Stimulated activated CD4-positive, alpha-beta T cell treated with anti-CD3 and anti-CD28 coated beads, Interleukin-4, amount 100 ng/mL, for 1 hour (primary cell): Measurements from ENCODE around the gene CGB7.
"Not testable (repeated sequence)": the region's sequence is repeated elsewhere in the genome, so short reads cannot be mapped to it uniquely, and the experiment has no call there.

Experiments used
- DNase-seq: peaks from one replicate; pipeline ENCODE4 v3.0.0-alpha.2; 2020

Gene CGB7

DNA sequence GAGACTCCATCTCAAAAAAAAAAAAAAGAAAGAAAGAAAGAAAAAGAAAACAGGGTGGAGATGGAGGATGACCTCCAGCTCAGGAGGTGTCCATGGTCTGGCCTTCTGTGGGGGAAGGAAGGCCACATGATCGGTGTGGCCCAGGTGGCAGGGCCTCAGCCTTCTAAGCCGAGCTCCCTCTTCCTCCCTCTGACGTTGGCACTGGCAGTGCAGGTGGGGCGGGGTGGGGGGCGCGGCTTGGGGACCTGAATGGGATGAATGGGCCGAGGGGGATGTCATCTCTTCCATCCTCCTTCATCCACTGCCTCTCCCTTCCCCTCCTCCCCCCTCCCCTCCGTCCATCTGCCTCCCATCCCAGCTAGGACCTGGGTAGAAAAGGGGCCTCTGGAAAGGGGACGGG lies 17.8 kb downstream of the CGB7 start:
- not testable (repeated sequence) for DNase-seq

DNA sequence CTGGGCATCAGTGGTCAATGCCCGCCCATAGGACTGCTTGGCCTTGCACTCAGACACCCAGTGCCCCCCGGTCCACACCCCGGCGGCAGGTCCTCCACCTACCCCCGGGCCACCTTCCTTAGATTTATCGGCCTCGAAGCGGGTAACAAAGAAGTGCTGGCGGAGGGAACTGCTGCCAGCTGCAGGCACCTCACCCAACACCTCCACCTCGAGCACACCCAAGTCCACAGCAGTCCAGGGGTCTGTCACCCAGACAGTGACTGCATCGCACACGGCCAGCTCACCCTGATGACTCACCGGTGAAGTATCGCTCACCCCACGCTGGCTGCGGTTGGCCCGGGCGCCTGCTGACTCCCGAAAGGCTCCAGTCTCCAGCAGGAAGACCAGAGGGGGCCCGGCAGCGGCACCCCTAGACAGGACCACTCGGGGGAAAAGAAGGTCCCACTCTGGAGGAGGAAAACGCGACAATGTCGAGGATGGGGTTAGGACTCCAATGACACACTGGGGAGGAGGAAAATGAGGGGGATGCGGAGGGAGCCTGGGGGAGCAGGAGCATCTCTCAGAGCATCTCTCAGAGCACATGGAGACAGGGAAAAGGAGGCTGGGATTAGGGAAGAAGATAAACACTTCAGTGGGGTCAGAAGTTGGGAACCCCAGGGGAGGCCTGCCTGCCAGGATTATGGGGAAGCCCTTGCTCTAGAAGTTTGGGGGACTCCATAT lies 18.8 kb downstream of the CGB7 start:
- not testable (repeated sequence) for DNase-seq

DNA sequence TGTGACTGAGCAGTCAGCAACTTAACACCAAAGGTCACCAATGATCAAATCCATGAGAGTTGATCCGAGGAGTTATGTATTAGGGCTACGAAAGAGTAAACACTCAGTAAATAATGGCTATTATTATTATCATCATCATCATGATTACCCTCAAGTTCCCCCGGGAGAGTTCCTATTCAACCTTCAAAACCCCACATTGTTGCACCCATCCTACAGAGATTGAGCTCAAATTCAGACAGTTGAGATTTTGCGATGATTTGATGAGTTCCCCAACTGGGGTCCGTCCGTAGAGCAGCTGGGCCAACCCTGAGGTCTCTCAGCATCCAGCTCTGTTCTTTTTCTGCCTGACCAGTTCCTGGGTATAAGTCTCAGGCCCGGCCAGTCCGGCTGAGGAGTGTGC lies 19.4 kb downstream of the CGB7 start:
- DNase-seq: not testable (repeated sequence)

DNA sequence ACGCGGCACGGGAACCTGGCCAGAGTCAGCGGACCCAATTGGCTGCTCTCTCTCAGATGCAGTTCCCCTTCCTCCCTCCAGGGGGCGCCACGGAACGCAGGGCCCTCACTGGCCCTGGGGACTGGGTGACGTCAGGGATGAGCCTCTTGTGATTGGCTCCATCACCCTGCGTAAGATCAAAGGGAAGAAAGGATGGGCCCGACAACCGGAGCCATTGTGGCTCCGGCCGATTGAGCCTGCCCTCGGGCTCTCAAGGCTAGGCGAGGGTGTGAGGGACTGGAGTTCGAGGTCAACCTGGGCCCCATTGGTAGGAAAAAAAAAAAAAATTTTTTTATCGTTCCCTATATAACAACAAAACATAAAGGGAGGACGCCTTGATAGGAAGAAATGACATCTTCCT lies 20.7 kb downstream of the CGB7 start, which contains the start of gene CGB1:
Gene CGB1 (minus strand): TSS at position 81 of the 400 bp plus-strand sequence. CDS start 184 bp downstream, outside the sequence.
- peak; percentile 41 for DNase-seq

DNA sequence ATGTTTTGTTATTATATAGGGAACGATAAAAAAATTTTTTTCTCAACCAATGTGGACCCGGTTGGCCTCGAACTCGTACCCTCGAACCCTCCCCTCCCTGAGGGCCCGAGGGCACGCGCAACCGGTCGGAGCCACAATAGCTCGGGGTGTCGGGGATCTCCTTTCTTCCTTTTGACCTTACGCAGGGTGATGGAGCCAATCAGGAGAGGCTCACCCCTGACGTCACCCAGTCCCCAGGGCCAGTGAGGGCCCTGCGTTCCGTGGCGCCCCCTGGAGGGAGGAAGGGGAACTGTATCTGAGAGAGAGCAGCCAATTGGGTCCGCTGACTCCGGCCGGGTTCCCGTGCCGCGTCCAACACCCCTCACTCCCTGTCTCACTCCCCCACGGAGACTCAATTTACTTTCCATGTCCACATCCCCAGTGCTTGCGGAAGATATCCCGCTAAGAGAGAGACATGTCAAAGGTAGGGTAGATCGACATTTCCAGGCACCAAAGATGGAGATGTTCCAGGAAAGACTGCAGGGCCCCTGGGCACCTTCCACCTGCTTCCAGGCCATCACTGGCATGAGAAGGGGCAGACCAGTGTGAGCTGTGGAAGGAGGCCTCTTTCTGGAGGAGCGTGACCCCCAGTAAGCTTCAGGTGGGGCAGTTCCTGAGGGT lies 25.8 kb downstream of the CGB7 start, which contains the start of gene CGB2:
Gene CGB2 (plus strand): TSS at position 249 of the 660 bp plus-strand sequence. CDS start 206 bp downstream, at position 455.
- DNase-seq: peak; percentile 55

DNA sequence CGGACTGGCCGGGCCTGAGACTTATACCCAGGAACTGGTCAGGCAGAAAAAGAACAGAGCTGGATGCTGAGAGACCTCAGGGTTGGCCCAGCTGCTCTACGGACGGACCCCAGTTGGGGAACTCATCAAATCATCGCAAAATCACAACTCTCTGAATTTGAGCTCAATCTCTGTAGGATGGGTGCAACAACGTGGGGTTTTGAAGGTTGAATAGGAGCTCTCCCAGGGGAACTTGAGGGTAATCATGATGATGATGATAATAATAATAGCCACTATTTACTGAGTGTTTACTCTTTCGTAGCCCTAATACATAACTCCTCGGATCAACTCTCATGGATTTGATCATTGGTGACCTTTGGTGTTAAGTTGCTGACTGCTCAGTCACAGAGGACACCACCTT lies 27.2 kb downstream of the CGB7 start:
- DNase-seq: not testable (repeated sequence)

DNA sequence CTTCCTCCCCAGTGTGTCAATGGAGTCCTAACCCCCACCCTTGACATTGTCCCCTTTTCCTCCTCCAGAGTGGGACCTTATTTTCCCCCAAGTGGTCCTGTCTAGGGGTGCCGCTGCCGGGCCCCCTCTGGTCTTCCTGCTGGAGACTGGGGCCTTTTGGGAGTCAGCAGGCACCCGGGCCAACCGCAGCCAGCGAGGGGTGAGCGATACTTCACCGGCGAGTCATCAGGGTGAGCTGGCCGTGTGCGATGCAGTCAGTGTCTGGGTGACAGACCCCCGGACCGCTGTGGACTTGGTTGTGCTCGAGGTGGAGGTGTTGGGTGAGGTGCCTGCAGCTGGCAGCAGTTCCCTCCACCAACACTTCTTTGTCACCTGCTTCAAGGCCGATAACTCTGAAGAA lies 27.8 kb downstream of the CGB7 start:
- DNase-seq: not testable (repeated sequence)

DNA sequence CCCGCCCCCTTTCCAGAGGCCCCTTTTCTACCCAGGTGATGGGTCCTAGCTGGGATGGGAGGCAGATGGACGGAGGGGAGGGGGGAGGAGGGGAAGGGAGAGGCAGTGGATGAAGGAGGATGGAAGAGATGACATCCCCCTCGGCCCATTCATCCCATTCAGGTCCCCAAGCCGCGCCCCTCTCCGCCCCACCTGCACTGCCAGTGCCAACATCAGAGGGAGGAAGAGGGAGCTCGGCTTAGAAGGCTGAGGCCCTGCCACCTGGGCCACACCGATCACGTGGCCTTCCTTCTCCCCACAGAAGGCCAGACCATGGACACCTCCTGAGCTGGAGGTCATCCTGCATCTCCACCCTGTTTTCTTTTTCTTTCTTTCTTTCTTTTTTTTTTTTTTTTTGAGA lies 28.9 kb downstream of the CGB7 start:
- not testable (repeated sequence) for DNase-seq

DNA sequence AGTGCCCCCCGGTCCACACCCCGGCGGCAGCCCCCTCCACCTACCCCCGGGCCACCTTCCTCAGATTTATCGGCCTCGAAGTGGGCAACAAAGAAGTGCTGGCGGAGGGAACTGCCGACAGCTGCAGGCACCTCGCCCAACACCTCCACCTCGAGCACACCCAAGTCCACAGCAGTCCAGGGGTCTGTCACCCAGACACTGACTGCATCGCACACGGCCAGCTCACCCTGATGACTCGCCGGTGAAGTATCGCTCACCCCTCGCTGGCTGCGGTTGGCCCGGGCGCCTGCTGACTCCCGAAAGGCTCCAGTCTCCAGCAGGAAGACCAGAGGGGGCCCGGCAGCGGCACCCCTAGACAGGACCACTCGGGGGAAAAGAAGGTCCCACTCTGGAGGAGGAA lies 31.9 kb downstream of the CGB7 start:
- DNase-seq: not testable (repeated sequence)

DNA sequence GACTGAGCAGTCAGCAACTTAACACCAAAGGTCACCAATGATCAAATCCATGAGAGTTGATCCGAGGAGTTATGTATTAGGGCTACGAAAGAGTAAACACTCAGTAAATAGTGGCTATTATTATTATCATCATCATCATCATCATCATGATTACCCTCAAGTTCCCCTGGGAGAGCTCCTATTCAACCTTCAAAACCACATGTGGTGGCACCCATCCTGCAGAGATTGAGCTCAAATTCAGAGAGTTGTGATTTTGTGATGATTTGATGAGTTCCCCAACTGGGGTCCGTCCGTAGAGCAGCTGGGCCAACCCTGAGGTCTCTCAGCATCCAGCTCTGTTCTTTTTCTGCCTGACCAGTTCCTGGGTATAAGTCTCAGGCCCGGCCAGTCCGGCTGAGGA lies 32.5 kb downstream of the CGB7 start:
- DNase-seq: not testable (repeated sequence)

DNA sequence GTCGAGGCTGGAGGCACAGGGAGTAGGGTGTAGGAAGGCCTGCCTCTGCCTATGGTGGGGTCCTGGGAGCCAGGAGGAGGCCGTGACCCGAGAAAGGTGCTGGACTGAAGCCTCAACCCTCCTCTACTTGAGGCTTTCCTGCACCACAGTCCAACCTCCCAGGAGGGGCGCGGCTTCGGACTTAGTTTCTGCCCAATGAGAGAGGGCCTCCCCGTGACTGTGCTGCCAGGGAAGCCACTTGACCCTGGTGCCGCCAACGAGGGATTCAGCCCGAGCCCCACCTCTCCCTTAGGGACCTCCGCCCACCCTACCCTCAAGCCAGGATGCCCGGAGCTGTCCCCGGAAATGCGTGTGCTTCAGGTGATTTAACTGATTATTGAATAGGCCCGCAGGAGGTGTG lies 33.3 kb downstream of the CGB7 start, which contains the start of gene CGB3:
Gene CGB3 (minus strand): TSS at position 101 of the 400 bp plus-strand sequence. CDS start 362 bp downstream, outside the sequence.
- DNase-seq: not testable (repeated sequence)

DNA sequence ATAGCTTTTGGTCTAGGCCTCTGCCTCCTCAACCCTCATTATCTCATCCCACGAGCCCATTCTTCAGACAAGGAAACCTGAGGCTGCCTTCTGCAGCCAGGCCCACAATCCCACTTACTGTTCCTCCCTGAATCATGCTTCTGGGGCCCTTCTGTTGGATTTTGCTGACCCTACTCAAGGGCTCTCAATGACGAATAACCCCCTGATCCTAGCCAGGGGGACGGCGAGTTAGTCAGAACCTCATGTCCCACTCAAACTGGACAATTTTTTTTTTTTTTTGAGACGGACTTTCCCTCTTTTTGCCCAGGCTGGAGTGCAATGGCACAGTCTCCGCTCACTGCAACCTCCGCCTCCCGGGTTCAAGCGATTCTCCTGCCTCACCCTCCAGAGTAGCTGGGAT lies 35.4 kb downstream of the CGB7 start:
- DNase-seq: no peak

DNA sequence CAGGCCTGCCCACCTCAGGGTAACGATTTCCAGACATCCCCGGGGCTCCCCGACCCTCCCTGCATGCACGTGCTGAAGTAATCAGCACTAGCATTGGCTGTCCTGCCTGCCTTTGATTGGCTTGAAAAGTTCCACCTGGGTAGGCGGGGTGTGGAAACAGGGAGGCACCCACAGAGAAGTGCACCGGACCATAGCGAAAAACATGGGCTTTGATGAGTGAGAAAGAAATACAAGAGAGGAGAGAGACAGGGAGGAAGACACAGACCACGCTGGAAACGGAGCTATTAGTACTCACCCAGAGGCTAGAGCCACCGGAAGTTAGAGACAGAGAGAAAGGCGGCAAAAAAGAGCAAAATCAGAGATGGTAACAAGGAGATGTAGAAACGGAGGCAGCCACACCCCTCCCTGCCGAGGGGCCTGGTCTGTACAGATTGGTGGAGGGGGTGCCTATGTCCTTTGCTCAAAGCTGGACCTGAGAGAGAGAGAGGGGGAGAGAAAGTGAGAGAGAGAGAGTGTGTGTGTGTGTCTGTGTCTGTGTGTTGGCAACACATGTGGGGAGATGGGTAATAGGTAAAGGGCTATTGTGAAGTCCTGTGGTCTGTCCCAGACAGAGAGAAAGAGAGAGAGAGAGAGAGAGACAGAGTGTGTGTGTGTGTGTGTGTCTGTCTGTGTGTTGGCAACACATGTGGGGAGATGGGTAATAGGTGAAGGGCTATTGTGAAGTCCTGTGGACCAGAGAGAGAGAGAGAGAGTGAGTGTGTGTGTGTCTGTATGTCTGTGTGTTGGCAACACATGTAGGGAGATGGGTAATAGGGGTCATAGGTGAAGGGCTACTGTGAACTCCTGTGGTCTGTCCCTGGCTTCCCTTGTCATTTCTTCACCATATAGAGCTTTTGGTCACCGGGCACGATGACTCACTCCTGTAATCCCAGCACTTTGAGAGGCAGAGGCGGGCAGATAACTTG lies 36.3 kb downstream of the CGB7 start:
- no peak for DNase-seq

DNA sequence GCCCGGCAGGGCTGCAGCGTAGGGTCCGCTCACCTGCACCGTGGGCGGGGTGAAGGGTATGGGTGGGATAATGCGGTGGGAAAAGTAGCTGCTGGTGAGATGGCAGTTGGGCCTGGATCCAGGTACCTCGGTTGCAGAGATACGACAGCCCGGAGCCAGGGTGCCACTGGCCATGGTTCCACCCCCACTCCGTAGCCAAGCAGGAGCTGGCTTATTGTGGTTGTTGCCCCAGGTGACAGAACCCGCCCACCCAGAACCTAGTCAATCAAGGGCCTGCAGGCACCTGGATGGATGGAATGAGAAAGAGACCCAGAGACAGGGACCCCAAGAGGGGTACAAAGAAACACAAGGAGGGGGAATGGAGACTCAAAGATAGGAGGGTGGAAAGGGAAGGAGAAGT lies 37.2 kb downstream of the CGB7 start:
- DNase-seq: no peak

DNA sequence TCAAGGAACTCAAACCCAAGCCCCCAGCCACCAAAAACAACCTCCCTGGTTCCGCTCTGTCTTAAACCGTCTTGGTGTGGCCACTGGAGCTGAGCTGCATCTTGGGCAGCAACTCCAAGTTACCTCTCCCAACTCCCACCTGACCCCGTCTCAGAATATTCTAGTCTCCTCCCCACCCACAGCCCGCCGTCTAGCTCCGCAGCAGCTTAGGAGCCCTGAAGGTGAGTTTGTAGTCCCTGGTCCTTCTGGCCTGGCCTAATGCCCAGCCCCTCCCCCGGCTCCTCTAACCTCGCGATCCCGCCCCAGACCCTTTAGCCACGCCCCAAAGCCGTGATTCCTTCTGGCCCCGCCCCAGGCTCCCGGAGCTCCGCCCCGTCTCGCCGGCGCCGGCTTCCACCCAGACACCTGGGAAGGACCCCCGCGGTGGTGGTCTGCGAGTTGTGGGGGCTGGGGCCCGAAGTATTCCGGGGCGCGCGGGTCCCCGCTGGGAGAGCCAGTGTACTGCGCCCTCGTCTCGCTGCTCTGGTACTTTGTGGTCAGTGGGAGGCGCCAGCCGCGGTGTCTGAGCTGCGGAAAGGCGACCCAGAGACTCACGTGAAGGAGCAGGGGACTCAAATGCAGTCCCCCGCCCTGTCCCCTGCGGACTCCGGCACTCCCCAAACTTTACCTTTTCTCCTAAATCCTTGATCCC lies 38.2 kb downstream of the CGB7 start:
- peak; percentile 70 for DNase-seq

DNA sequence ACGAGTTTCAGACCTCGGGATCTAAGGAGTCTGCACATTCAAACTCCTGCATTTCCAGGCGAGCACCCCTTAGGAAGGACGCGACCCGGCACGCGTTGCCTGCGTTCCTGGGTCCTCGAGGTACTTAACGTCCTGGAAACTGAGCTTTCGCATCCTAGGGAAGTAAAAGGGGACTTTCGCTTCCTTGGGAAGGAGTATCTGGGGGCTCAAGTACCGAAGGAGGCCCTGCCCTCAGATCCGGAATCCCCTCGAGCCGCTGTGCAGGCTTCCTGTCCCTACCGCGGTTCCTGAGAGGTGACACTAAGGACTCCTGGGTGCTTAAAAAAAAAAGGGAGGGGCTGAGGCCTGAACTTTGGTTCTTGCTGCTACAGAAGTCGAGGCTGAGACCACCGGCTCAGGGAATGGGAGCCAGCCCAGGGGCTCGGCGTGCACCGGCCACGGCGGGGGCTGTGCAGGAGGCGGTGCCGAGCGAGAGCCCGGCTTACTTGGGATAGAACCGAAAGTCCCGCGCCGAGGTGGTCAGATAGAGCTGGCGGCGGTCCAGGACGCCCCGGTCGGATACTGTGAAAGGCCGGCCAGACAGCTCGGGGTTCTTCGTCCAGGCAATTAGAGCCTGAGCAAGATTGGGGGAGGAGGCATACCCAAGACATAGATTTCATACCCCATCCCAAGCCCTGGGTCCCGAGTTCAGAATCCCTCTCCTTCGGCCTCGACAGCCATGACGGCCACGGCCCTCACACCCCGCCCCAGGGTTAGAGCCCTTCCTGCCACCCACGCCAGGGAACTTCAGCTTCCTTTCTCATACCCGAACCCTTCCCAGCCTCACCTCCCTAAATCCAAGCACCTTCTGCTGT lies 38.9 kb downstream of the CGB7 start:
- not testable (repeated sequence) for DNase-seq

DNA sequence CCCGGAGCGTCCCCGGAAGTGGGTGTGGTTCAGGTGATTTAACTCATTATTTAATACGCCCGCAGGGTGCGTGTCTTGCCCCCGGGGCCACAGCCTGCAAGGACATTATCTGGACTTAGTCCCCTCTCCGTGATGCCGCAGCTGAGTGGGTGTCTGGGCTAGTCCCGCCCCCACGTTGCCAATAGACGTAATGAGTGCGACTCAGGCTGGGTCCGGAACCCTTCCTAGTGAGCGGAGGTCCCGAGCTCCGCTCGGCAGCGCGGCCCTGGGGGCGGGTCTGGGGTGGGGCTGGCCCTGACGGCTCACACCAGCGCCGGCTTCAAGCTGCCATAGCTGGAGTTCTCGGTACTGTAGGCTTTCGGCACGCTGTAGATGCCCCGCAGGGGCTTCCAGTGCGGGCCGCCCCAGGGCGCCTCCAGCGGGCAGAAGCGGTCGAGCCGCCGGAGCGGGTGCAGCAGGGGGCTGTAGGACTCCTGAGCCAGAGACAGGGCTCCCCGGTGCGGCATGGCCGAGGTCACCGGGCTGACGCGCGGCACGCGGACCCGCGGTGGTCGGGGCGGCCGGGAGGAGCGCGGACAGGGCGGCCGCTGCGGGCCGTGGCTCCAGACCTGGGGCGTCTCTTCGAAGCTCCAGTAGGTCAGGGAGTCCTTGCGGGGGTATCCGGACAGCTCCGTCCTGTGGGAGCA lies 39.7 kb downstream of the CGB7 start:
- peak; percentile 66 for DNase-seq

DNA sequence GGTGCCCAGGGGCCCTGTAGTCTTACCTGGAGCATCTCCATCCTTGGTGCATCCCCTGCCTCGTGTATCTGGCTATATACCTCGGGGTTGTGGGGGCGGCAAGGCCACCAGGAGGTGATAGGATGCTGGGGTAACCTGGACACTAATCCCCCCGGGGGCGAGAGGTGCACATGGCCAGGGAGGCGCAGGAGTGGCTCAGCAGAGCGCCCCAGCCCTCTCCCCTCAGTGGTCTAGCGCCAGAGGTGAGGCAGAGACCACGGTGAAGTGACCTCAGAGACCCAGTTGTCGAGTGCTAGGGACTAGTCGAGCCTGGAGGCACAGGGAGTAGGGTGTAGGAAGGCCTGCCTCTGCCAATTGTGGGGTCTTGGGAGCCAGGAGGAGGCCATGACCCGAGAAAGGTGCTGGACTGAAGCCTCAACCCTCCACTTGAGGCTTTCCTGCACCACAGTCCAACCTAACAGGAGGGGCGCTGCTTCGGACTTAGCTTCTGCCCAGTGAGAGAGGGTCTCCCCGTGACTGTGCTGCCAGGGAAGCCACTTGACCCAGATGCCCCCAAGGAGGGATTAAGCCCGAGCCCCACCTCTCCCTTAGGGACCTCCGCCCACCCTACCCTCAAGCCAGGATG lies 40.4 kb downstream of the CGB7 start, which contains the start of gene LHB:
Gene LHB (minus strand): TSS at position 51 of the 625 bp plus-strand sequence. CDS start 10 bp downstream, at position 41.
- DNase-seq: no peak

DNA sequence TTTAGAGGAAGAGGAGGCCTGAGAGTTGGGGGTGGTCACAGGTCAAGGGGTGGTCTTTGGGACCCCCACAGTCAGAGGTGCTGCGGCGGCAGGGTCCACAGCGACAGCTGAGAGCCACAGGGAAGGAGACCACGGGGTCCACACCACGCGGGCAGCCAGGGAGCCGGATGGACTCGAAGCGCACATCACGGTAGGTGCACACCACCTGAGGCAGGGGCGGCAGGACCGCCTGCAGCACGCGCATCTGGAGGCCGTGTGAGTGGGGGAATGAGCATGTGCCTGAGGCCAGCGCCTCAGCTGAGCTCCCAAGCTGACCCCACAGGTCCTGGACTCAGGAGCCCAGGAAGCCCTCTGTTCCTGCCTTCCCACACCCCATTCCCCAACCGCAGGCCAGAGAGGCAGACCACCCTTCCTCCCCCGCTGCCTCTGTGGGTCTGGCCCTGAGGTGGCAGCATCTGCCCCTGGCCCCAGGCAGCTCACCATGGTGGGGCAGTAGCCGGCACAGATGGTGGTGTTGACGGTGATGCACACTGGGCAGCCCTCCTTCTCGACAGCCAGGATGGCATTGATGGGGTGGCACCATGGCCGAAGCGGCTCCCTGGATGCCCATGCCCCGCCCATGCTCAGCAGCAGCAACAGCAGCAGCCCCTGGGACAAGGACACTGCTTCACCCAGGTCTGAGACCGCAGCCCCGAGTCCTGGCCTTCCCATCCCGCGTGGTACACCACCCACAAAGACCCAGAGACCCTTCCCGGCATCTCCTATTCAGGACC lies 41.3 kb downstream of the CGB7 start:
- DNase-seq: no peak
